Type B pancreatic cell (in vitro differentiated cells): Measurements from ENCODE around the gene LEMD3. TPM values are rescaled to one million over a fixed set of nuclear protein-coding genes. Genes with fewer than 3 reads are reported as not detected.

Experiments
- DNase-seq: peaks from one replicate; pipeline ENCODE4 v3.0.0; 2021; ENCODE audit warnings: mixed read lengths; ENCODE audit not compliant: unreplicated experiment; ENCODE audit errors: extremely low spot score
- H3K27ac Mint-ChIP-seq: 2 replicates; pipeline ENCODE4 v1.8.0; 2021; ENCODE audit warnings: mild to moderate bottlenecking, mixed read lengths
- H3K27me3 Mint-ChIP-seq: 2 replicates; pipeline ENCODE4 v1.8.0; 2021; ENCODE audit warnings: mixed read lengths
- H3K36me3 Mint-ChIP-seq: 2 replicates; pipeline ENCODE4 v1.8.0; 2021; ENCODE audit warnings: mixed read lengths
- H3K4me1 Mint-ChIP-seq: one replicate; pipeline ENCODE4 v1.8.0; 2021; ENCODE audit warnings: mixed read lengths; ENCODE audit not compliant: unreplicated experiment
- H3K4me3 Mint-ChIP-seq: 2 replicates; pipeline ENCODE4 v1.8.0; 2021; ENCODE audit warnings: mild to moderate bottlenecking, mixed read lengths
- H3K9me3 Mint-ChIP-seq: 2 replicates; pipeline ENCODE4 v1.8.0; 2021; ENCODE audit warnings: mixed read lengths
- CTCF ChIP-seq: fragments of 200-600 bp; sonication (generic); conservative IDR thresholded peaks from 2 replicates; pipeline ENCODE4 v1.5.0; 2021; ENCODE audit warnings: antibody characterized with exemption, mild to moderate bottlenecking
- total RNA-seq: library from RNA; stranded (reverse); gene quantifications from 2 replicates; pipeline ENCODE4 v1.2.1, GENCODE V29; 2021; ENCODE audit warnings: low replicate concordance

LEMD3 gene
- total RNA-seq, 1 donor from 2014 or later = 40.6 TPM

DNA sequence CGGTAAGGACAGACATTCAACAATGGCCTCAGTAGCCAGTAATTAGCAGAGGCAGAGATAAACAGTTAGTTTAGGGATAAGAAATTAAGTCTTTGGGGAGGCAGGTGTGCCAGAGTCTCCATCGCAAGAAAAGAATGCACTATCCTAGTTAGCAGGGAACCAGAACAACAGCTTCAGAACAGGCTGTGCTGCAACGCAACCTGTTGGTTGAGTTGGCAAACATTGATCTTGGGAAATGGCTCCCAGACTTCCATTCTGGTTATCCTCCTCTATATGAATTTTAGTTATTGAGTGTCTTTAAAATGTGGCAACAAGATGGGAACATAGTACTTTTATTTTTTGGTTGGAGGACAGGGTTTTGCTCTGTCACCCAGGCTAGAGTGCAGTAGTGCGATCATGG, 12.3 kb upstream of the LEMD3 start:
- Mint-ChIP-seq H3K9me3 (no peaks in the 10 kb centered on the region), H3K4me3 (no peak overlapping the region), H3K4me1 (no peaks in the 10 kb centered on the region), H3K36me3 (no peaks in the 10 kb centered on the region), H3K27me3 (peaks cover 17% of the 10 kb centered on the region), H3K27ac (peak overlapping the region; percentile 25)
- DNase-seq = no peak
- no peak for TF ChIP-seq CTCF

DNA sequence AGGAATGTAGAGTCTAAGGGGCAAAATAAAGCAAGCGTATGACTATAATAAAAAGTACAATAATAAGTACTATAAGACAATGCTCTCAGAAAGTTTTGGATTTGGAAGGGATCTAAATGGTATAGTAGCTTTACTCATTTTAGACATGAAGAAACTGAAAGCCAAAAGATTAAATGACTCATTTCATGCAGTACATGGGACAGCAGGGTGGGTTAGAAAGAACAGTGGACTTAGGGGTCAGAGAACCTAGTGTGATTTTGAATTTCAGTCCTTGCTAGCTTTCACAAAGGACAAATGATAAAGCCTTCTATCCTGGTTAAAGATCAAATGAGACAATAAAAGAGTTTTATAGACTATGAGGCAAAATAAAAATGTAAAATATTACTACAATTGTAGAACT, 6.8 kb upstream of the LEMD3 start:
- no peak for DNase-seq
- no peak overlapping the region for H3K4me3 Mint-ChIP-seq
- no peak overlapping the region for H3K27ac Mint-ChIP-seq
- H3K4me1 Mint-ChIP-seq = no peaks in the 10 kb centered on the region
- no peaks in the 10 kb centered on the region for H3K9me3 Mint-ChIP-seq
- H3K27me3 Mint-ChIP-seq = peaks cover 22% of the 10 kb centered on the region
- no peak for TF ChIP-seq CTCF
- no peaks in the 10 kb centered on the region for H3K36me3 Mint-ChIP-seq

DNA sequence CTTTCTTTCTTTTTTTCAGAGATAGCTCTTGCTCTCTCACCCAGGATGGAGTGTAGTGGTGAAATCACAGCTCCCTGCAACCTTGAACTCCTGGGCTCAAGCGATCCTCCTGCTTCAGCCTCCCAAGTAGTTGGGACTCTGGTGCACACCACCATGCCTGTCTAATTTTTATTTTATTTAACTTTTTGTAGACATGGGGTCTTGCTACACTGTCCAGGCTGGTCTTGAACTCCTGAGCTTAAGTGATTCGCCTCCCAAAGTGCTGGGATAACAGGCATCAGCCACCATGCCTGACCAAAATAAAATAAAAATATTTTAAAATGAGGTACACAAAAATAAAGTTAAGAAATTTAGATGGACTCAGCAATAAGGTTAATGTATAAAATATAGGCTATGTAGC, 5.1 kb upstream of the LEMD3 start:
- DNase-seq = no peak
- Mint-ChIP-seq H3K27me3 (peaks cover 26% of the 10 kb centered on the region), H3K36me3 (peaks cover 3% of the 10 kb centered on the region), H3K27ac (no peak overlapping the region), H3K4me3 (no peak overlapping the region), H3K9me3 (no peaks in the 10 kb centered on the region), H3K4me1 (peaks cover 4% of the 10 kb centered on the region)
- no peak for TF ChIP-seq CTCF

DNA sequence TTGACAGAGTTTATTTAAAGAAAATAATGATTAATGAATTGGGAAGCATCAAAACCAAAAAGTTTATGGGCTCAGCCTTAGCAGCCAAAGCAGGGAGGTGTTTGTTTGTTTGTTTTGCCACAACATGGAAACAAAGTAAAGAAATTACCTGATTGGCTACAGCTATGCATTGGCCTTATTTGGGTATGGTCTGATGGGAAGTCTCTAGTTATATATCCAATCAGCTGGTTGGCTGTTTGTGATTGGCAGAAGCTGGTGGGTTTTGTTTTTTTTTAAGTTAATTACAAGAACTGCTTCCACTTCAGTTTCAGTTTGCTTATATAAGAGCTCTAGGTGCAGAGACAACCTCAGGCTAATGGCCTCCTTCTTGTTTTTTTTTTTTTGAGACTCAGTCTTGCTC, 4.6 kb upstream of the LEMD3 start:
- no peak overlapping the region for H3K27ac Mint-ChIP-seq

GRCh38 chr12:65168681-65169319, 583 bp upstream of the LEMD3 start:
- Mint-ChIP-seq H3K4me3 (peak overlapping the region; percentile 93), H3K27ac (peak overlapping the region; percentile 98), H3K36me3 (peaks cover 13% of the 10 kb centered on the region), H3K4me1 (peaks cover 21% of the 10 kb centered on the region), H3K27me3 (peaks cover 6% of the 10 kb centered on the region), H3K9me3 (no peaks in the 10 kb centered on the region)
- TF ChIP-seq CTCF = no peak
- DNase-seq = no peak

More for the DNA sequence above, 4.6 kb upstream of the LEMD3 start:
- H3K36me3 Mint-ChIP-seq = peaks cover 6% of the 10 kb centered on the region
- no peak overlapping the region for H3K4me3 Mint-ChIP-seq
- peaks cover 25% of the 10 kb centered on the region for H3K27me3 Mint-ChIP-seq
- no peaks in the 10 kb centered on the region for H3K9me3 Mint-ChIP-seq
- peaks cover 6% of the 10 kb centered on the region for H3K4me1 Mint-ChIP-seq
- TF ChIP-seq CTCF = no peak
- DNase-seq = no peak
